IMR-90 (cell line): ENCODE results near the gene SLC22A12.

Source experiments
- CEBPB ChIP-seq: IDR thresholded peaks from 2 replicates; pipeline ENCODE4 v1.6.1; 2012; ENCODE audit warnings: low read depth, low read length, improper control_type of control experiment
- FOS ChIP-seq: fragments of 150-350 bp; IDR thresholded peaks from 2 replicates; pipeline ENCODE4 v1.6.1; 2016; ENCODE audit warnings: low read depth, low read length
- MAZ ChIP-seq: IDR thresholded peaks from 2 replicates; pipeline ENCODE4 v1.6.1; 2012; ENCODE audit warnings: low read depth, mild to moderate bottlenecking, low read length, improper control_type of control experiment, moderate library complexity, borderline replicate concordance
- MXI1 ChIP-seq: IDR thresholded peaks from 2 replicates; pipeline ENCODE4 v1.6.1; 2012; ENCODE audit warnings: low read depth, mild to moderate bottlenecking, low read length, moderate library complexity, borderline replicate concordance
- NFE2L2 ChIP-seq: fragments of 150-350 bp; IDR thresholded peaks from 2 replicates; pipeline ENCODE4 v1.6.1; 2016; ENCODE audit warnings: low read depth, mild to moderate bottlenecking, low read length
- POLR2A ChIP-seq: IDR thresholded peaks from 2 replicates; pipeline ENCODE4 v1.6.1; 2012; ENCODE audit warnings: mild to moderate bottlenecking, low read depth, low read length
- RAD21 ChIP-seq: IDR thresholded peaks from 2 replicates; pipeline ENCODE4 v1.6.1; 2012; ENCODE audit warnings: low read length, improper control_type of control experiment
- SMC3 ChIP-seq: fragments of 150-350 bp; IDR thresholded peaks from 2 replicates; pipeline ENCODE4 v1.6.1; 2016; ENCODE audit warnings: low read depth, mild to moderate bottlenecking, antibody characterized with exemption, low read length, moderate library complexity
- TF ChIP-seq, protein P1 (sequence below): conservative IDR thresholded peaks from 2 replicates; pipeline ENCODE4 v1.5.1; 2012; ENCODE audit warnings: mild to moderate bottlenecking, low read depth, low read length, improper control_type of control experiment
- TF ChIP-seq, protein P2 (sequence below): fragments of 150-350 bp; IDR thresholded peaks from 2 replicates; pipeline ENCODE4 v1.6.1; 2016; ENCODE audit warnings: low read depth, mild to moderate bottlenecking, low read length, moderate library complexity, borderline replicate concordance

DNA sequence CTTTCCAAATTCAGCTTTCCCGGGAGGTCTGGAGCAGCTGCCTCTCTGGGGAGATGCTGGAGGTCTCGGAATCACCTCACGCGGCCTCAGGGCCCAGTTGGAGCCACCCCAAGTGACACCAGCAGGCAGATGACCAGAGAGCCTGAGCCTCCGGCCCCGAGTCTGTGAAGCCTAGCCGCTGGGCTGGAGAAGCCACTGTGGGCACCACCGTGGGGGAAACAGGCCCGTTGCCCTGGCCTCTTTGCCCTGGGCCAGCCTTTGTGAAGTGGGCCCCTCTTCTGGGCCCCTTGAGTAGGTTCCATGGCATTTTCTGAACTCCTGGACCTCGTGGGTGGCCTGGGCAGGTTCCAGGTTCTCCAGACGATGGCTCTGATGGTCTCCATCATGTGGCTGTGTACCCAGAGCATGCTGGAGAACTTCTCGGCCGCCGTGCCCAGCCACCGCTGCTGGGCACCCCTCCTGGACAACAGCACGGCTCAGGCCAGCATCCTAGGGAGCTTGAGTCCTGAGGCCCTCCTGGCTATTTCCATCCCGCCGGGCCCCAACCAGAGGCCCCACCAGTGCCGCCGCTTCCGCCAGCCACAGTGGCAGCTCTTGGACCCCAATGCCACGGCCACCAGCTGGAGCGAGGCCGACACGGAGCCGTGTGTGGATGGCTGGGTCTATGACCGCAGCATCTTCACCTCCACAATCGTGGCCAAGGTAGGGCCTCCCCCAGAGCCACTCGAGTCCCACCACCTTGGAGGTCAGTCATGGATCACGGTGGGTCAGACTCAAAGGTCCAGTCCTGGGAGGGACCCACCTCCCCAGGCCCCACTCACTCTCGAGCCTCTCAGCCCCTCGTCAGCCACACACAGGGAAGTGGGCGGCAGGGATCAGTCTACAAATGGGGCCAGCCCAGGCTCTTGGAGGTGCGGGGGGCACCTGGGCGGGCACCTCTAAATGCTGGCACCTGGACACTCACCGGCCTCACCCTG lies 525 bp downstream of the SLC22A12 start:
- TF ChIP-seq, protein P1, sequence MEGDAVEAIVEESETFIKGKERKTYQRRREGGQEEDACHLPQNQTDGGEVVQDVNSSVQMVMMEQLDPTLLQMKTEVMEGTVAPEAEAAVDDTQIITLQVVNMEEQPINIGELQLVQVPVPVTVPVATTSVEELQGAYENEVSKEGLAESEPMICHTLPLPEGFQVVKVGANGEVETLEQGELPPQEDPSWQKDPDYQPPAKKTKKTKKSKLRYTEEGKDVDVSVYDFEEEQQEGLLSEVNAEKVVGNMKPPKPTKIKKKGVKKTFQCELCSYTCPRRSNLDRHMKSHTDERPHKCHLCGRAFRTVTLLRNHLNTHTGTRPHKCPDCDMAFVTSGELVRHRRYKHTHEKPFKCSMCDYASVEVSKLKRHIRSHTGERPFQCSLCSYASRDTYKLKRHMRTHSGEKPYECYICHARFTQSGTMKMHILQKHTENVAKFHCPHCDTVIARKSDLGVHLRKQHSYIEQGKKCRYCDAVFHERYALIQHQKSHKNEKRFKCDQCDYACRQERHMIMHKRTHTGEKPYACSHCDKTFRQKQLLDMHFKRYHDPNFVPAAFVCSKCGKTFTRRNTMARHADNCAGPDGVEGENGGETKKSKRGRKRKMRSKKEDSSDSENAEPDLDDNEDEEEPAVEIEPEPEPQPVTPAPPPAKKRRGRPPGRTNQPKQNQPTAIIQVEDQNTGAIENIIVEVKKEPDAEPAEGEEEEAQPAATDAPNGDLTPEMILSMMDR = no peak
- TF ChIP-seq SMC3 (no peak), POLR2A (no peak), MXI1 (no peak), FOS (no peak), RAD21 (no peak), MAZ (no peak), NFE2L2 (no peak), CEBPB (no peak)
- TF ChIP-seq, protein P2, sequence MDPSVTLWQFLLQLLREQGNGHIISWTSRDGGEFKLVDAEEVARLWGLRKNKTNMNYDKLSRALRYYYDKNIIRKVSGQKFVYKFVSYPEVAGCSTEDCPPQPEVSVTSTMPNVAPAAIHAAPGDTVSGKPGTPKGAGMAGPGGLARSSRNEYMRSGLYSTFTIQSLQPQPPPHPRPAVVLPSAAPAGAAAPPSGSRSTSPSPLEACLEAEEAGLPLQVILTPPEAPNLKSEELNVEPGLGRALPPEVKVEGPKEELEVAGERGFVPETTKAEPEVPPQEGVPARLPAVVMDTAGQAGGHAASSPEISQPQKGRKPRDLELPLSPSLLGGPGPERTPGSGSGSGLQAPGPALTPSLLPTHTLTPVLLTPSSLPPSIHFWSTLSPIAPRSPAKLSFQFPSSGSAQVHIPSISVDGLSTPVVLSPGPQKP = no peak
